ENCODE results near the gene SIRT6. TPM values are rescaled to one million over a fixed set of nuclear protein-coding genes. Genes with fewer than 3 reads are reported as not detected.

The SIRT6 gene
- total RNA-seq, 2 donors from 2014 or later, result 13.2 to 54.1 TPM

DNA sequence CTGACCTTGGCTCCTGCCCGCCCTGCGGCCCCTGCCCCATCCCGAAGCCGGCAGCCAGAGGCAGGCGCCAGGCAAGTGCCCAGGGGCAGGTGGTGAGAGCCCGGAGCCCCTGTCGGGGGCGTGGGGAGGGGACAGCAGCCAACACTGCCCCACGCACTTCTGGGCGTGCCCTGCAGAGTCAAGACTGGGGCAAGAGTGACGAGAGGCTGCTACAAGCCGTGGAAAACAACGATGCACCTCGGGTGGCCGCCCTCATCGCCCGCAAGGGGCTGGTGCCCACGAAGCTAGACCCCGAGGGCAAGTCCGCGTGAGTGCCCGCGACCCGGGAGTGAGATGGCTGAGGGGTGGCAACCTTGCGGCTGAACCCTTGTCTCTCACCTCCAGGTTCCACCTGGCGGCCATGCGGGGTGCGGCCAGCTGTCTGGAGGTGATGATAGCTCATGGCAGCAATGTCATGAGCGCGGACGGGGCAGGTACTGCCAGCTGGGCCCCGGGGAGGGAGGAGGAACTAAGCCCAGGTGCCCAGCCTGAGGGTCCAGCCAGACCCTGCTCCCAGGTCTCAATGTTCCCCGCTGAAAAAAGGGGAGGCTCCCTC is 17.4 kb upstream of the SIRT6 start:
- DNase-seq, result no peak

DNA sequence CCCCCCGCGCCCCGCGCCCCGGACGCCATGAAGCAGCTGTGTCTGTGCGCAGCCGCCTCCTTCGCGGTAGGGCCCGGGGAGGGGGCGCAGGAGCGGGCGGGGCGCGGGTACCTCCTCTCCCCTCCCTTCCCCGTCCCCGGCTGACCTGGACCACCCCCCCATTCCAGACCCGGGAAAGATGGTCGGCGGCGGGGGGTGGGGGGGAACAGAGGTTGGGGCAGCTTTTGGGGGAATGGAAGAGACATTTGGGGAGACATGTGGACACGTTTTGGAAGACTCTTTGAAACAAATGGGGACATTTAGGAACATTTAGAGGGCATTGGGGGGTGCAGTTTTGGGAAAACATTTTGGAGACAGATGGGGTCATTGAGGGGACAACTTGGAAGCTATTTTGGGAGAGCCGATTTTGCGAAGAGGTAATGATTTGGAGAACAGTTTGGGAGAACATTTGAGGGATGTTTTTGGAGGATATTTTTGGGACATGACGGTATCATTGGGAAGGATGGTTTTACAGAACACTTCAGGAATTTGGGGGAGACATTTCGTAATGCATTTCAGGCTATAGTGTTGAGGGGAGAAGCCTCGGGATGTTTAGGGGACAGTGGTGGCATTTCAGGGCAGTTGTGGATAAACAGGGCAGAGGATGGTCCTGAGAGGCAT is 16.2 kb upstream of the SIRT6 start:
- no peak for DNase-seq
- no peaks in the 10 kb centered on the region for H3K9me3 ChIP-seq

More for the DNA sequence above, 17.4 kb upstream of the SIRT6 start:
- Histone ChIP-seq H3K4me1 (peaks cover 5% of the 10 kb centered on the region), H3K36me3 (replicated peaks in 1 of 2; ENCODE audit: insufficient read depth in 1 of 2, low read depth in 2 of 2) (no peaks in the 10 kb centered on the region), H3K27me3 (peaks cover 0 to 18% of the 10 kb centered on the region in 2 donors), H3K9me3 (no peaks in the 10 kb centered on the region), H3K27ac (no peak overlapping the region), H3K4me3 (no peak overlapping the region)
- WGBS, 2 donors, result 70 to 72% methylated on average over 12 to 27 of the region's 33 CpGs
- no peak for TF ChIP-seq POLR2A (IDR thresholded peaks at IDR 0.05)
- TF ChIP-seq, protein P1, sequence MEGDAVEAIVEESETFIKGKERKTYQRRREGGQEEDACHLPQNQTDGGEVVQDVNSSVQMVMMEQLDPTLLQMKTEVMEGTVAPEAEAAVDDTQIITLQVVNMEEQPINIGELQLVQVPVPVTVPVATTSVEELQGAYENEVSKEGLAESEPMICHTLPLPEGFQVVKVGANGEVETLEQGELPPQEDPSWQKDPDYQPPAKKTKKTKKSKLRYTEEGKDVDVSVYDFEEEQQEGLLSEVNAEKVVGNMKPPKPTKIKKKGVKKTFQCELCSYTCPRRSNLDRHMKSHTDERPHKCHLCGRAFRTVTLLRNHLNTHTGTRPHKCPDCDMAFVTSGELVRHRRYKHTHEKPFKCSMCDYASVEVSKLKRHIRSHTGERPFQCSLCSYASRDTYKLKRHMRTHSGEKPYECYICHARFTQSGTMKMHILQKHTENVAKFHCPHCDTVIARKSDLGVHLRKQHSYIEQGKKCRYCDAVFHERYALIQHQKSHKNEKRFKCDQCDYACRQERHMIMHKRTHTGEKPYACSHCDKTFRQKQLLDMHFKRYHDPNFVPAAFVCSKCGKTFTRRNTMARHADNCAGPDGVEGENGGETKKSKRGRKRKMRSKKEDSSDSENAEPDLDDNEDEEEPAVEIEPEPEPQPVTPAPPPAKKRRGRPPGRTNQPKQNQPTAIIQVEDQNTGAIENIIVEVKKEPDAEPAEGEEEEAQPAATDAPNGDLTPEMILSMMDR (IDR thresholded peaks at IDR 0.05), result no peak
- ATAC-seq, result no peak
- intact Hi-C loops (cut with DNase I), result no loop called here

DNA sequence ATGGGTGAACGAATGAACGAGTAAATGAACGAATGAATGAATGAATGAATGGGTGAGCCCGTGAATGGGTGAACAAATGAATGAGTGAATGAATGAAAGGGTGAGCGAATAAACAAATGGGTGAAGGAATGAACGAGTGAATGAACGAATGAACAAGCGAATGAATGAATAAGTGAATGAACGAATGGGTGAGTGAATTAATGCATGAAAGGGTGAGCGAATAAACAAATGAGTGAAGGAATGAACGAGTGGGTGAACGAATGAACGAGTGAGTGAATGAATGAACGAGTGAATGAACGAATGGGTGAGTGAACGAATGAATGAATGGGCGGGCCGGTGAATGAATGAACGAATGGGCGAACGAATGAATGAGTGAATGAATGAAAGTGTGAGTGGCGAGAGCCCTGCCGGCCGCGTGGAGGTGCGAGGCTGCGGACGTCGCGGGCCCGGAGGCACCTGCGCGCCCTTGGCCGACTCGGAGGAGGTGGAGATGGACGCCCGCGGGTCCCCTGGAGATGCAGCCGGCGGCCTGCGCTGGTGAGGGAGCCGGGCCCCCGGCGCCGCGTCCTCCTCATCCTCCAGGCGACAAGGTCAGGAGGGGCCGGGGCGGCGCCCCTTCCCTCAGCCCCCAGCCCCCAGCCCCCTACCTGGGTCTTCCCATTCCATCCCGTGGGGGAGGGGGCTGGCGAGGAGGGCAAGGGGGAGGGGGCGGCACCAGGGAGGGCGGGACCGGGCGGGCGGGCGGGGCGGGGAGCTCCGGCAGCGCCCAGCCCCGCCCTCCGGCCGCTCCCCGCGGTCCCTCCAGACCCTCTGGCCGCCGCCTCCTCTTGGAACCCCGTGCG is 15.5 kb upstream of the SIRT6 start:
- ATAC-seq (peak; percentile 52), DNase-seq (no peak)
- Histone ChIP-seq H3K27me3 (peaks cover 0 to 18% of the 10 kb centered on the region in 2 donors), H3K4me1 (no peaks in the 10 kb centered on the region), H3K4me3 (no peak overlapping the region), H3K27ac (no peak overlapping the region), H3K9me3 (no peaks in the 10 kb centered on the region), H3K36me3 (replicated peaks in 1 of 2; ENCODE audit: insufficient read depth in 1 of 2, low read depth in 2 of 2) (no peaks in the 10 kb centered on the region)
- intact Hi-C loops (cut with DNase I), result no loop called here
- TF ChIP-seq, protein P1 (IDR thresholded peaks at IDR 0.05), result peak in 1 of 7 experiments; percentile 13
- TF ChIP-seq POLR2A (IDR thresholded peaks at IDR 0.05), result no peak
- 15 to 20% methylated on average over 40 to 49 of the region's 70 CpGs for WGBS, 2 donors

More for the DNA sequence above, 16.2 kb upstream of the SIRT6 start:
- intact Hi-C loops (cut with DNase I), result no loop called here
- TF ChIP-seq POLR2A (IDR thresholded peaks at IDR 0.05), result no peak
- TF ChIP-seq, protein P1 (IDR thresholded peaks at IDR 0.05), result no peak
- Histone ChIP-seq H3K36me3 (replicated peaks in 1 of 2; ENCODE audit: insufficient read depth in 1 of 2, low read depth in 2 of 2) (no peaks in the 10 kb centered on the region), H3K4me1 (no peaks in the 10 kb centered on the region), H3K27ac (no peak overlapping the region), H3K27me3 (peaks cover 0 to 18% of the 10 kb centered on the region in 2 donors), H3K4me3 (no peak overlapping the region)
- ATAC-seq, result no peak
- WGBS, 2 donors, result 10 to 12% methylated on average over 16 to 18 of the region's 28 CpGs

DNA sequence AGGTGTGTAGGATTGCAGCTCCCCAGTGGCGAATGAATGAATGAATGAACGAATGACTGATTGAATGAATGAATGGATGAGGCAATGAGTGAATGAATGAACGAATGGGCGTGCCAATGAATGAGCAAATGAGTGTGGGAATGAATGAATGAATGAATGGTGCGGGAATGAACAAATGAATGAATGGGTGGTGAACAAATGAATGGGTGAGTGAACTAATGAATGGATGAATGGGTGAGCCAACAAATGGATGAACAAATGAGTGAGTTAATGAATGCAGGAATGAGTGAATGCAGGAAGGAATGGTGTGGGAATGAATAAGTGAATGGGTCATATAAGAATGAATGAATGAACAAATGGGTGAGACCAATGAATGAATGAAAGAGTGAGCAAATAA is 14.9 kb upstream of the SIRT6 start:
- ATAC-seq (no peak), DNase-seq (no peak)
- Histone ChIP-seq H3K27me3 (peaks cover 0 to 18% of the 10 kb centered on the region in 2 donors), H3K4me1 (no peaks in the 10 kb centered on the region), H3K9me3 (no peaks in the 10 kb centered on the region), H3K4me3 (no peak overlapping the region), H3K27ac (no peak overlapping the region), H3K36me3 (replicated peaks in 1 of 2; ENCODE audit: insufficient read depth in 1 of 2, low read depth in 2 of 2) (no peaks in the 10 kb centered on the region)
- WGBS, 2 donors, result 61 to 65% methylated on average over 5 of the region's 5 CpGs
- TF ChIP-seq, protein P1 (IDR thresholded peaks at IDR 0.05), result no peak
- no peak for TF ChIP-seq POLR2A (IDR thresholded peaks at IDR 0.05)
- intact Hi-C loops (cut with DNase I), result no loop called here
